Liver (tissue), 9 donors: ENCODE results near the gene SRD5A1. TPM values are rescaled to one million over a fixed set of nuclear protein-coding genes. Genes with fewer than 3 reads are reported as not detected.

Experiments
- DNase-seq: peaks from one replicate; pipeline ENCODE4 v3.0.0-alpha.2; 2017; ENCODE audit warnings: low spot score
- H3K27ac ChIP-seq, 2 donors: one replicate each; pipeline ENCODE4 v1.7.0; 2013; ENCODE audit warnings: inconsistent platforms in 2 of 2, low read length in 2 of 2, control low read depth in 1 of 2, low read depth in 1 of 2, mild to moderate bottlenecking in 1 of 2
- H3K27me3 ChIP-seq, 4 donors: one replicate each; pipeline versions ENCODE4 v1.6.1 to v1.7.0; 2013; ENCODE audit warnings: low read length in 3 of 4, inconsistent platforms in 1 of 4, mild to moderate bottlenecking in 1 of 4, moderate library complexity in 1 of 4; ENCODE audit not compliant: control insufficient read depth in 4 of 4, insufficient read depth in 4 of 4
- H3K36me3 ChIP-seq, 4 donors: one replicate each; pipeline versions ENCODE4 v1.6.1 to v1.7.0; 2013; ENCODE audit warnings: low read length in 3 of 4, mild to moderate bottlenecking in 3 of 4, low read depth in 1 of 4, moderate library complexity in 1 of 4; ENCODE audit not compliant: control insufficient read depth in 4 of 4, insufficient read depth in 3 of 4
- H3K4me1 ChIP-seq, 4 donors: one replicate each; pipeline versions ENCODE4 v1.6.1 to v1.7.0; 2013; ENCODE audit warnings: low read length in 3 of 4, mild to moderate bottlenecking in 3 of 4, moderate library complexity in 1 of 4; ENCODE audit not compliant: control insufficient read depth in 4 of 4, insufficient read depth in 4 of 4
- H3K4me3 ChIP-seq, 3 donors: one replicate each; pipeline versions ENCODE4 v1.6.1 to v1.7.0; 2013; ENCODE audit warnings: low read length in 3 of 3, control low read depth in 1 of 3, low read depth in 1 of 3, mild to moderate bottlenecking in 1 of 3
- H3K9ac ChIP-seq, 2 donors: one replicate each; pipeline ENCODE4 v1.7.0; 2013; ENCODE audit warnings: low read length in 2 of 2, mild to moderate bottlenecking in 2 of 2, moderate library complexity in 2 of 2, control low read depth in 1 of 2, low read depth in 1 of 2
- H3K9me3 ChIP-seq, 4 donors: one replicate each; pipeline versions ENCODE4 v1.6.1 to v1.7.0; 2013; ENCODE audit warnings: low read length in 3 of 4; ENCODE audit not compliant: control insufficient read depth in 4 of 4
- ATF3 ChIP-seq: IDR thresholded peaks from 2 replicates; pipeline ENCODE4 v1.6.1; 2016; ENCODE audit warnings: antibody characterized with exemption
- EGR1 ChIP-seq, 2 donors: IDR thresholded peaks; 2 replicates each; pipeline ENCODE4 v1.6.1; 2016 to 2018; ENCODE audit warnings: antibody characterized with exemption in 2 of 2, low read depth in 2 of 2
- FOXA1 ChIP-seq: IDR thresholded peaks from 2 replicates; pipeline ENCODE4 v1.6.1; 2016; ENCODE audit warnings: antibody characterized with exemption
- FOXA2 ChIP-seq: IDR thresholded peaks from 2 replicates; pipeline ENCODE4 v1.6.1; 2016; ENCODE audit warnings: antibody characterized with exemption
- GABPA ChIP-seq, 2 donors: IDR thresholded peaks in 1 of 2; conservative IDR thresholded peaks in 1 of 2; 2 replicates each; pipeline ENCODE4 v1.6.1; 2016; ENCODE audit warnings: antibody characterized with exemption in 2 of 2, mild to moderate bottlenecking in 1 of 2, moderate library complexity in 1 of 2
- HNF4A ChIP-seq, 2 donors: conservative IDR thresholded peaks; 2 replicates each; pipeline ENCODE4 v1.6.1; 2016; ENCODE audit warnings: antibody characterized with exemption in 2 of 2, mild to moderate bottlenecking in 2 of 2
- HNF4G ChIP-seq: IDR thresholded peaks from 2 replicates; pipeline ENCODE4 v1.6.1; 2016; ENCODE audit warnings: antibody characterized with exemption
- JUND ChIP-seq, 2 donors: IDR thresholded peaks; 2 replicates each; pipeline ENCODE4 v1.6.1; 2016; ENCODE audit warnings: antibody characterized with exemption in 2 of 2
- NR2F2 ChIP-seq: IDR thresholded peaks from 2 replicates; pipeline ENCODE4 v1.6.1; 2016; ENCODE audit warnings: antibody characterized with exemption
- RAD21 ChIP-seq, 2 donors: IDR thresholded peaks; 2 replicates each; pipeline ENCODE4 v1.6.1; 2016; ENCODE audit warnings: antibody characterized with exemption in 2 of 2, mild to moderate bottlenecking in 2 of 2
- REST ChIP-seq: IDR thresholded peaks from 2 replicates; pipeline ENCODE4 v1.6.1; 2016; ENCODE audit warnings: antibody characterized with exemption, mild to moderate bottlenecking
- RXRA ChIP-seq, 2 donors: IDR thresholded peaks; 2 replicates each; pipeline ENCODE4 v1.6.1; 2017 to 2018; ENCODE audit warnings: antibody characterized with exemption in 2 of 2, mild to moderate bottlenecking in 1 of 2
- SP1 ChIP-seq: IDR thresholded peaks from 2 replicates; pipeline ENCODE4 v1.6.1; 2018; ENCODE audit warnings: antibody characterized with exemption, mild to moderate bottlenecking
- TAF1 ChIP-seq: conservative IDR thresholded peaks from 2 replicates; pipeline ENCODE4 v1.6.1; 2016; ENCODE audit warnings: antibody characterized with exemption, mild to moderate bottlenecking
- YY1 ChIP-seq: IDR thresholded peaks from 2 replicates; pipeline ENCODE4 v1.6.1; 2016; ENCODE audit warnings: antibody characterized with exemption, mild to moderate bottlenecking
- ZBTB33 ChIP-seq: IDR thresholded peaks from 2 replicates; pipeline ENCODE4 v1.6.1; 2016; ENCODE audit warnings: antibody characterized with exemption
- WGBS: extraction: QIAGEN DNeasy Blood & Tissue Kit; methylation state at CpG from one replicate; pipeline ENCODE4 v1.1.7; 2013; 5-methylcytosine and 5-hydroxymethylcytosine counted together
- polyA plus RNA-seq, 2 donors: library from polyadenylated mRNA; stranded (reverse) in 1 of 2; unstranded in 1 of 2; fragments of 200-250 nt in 1 of 2; fragments of >200 nt in 1 of 2; fragmentation: Nextera tagmentation in 1 of 2; extraction: Ambion mirVana in 1 of 2; gene quantifications; one replicate each; pipeline versions ENCODE4 v1.2.1 to v1.2.3, GENCODE V29; 2013 to 2015
- total RNA-seq, 2 donors: library from RNA; depleted of rRNA; stranded (reverse); fragments of >200 nt; gene quantifications; one replicate each; pipeline ENCODE4 v1.2.3, GENCODE V29; 2014
- TF ChIP-seq, protein P1 (sequence below): IDR thresholded peaks from 2 replicates; pipeline ENCODE4 v1.6.1; 2016; ENCODE audit warnings: antibody characterized with exemption
- TF ChIP-seq, protein P2 (sequence below): fragments of 150-350 bp; IDR thresholded peaks from 2 replicates; pipeline ENCODE4 v1.5.1; 2017; ENCODE audit warnings: improper control_type of control experiment, low read depth, low read length; ENCODE audit not compliant: missing input control
- donor health status: healthy.
- donor health status: healthy.
- donor health status: healthy.
- donor health status: healthy.
- donor health status: healthy.

Gene SRD5A1
- total and polyA plus RNA-seq, 4 donors = 6.3 to 87.0 (median 47.7) TPM

- Histone ChIP-seq H3K4me1 (peaks cover 0 to 3% (median 0%) of the 10 kb centered on the region in 4 donors), H3K9me3 (peaks cover 0 to 2% (median 0%) of the 10 kb centered on the region in 4 donors), H3K27me3 (no peaks in the 10 kb centered on the region), H3K27ac (no peak overlapping the region), H3K36me3 (peaks cover 2 to 7% (median 3%) of the 10 kb centered on the region in 4 donors), H3K9ac (no peak overlapping the region), H3K4me3 (no peak overlapping the region)
- no peak for TF ChIP-seq FOXA2
- no peak for TF ChIP-seq TAF1
- no peak for TF ChIP-seq YY1
- TF ChIP-seq NR2F2 = no peak
- TF ChIP-seq, protein P1, sequence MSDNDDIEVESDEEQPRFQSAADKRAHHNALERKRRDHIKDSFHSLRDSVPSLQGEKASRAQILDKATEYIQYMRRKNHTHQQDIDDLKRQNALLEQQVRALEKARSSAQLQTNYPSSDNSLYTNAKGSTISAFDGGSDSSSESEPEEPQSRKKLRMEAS = no peak
- no peak for TF ChIP-seq HNF4G
- no peak for TF ChIP-seq RAD21 (IDR thresholded peaks at IDR 0.05)
- TF ChIP-seq ZBTB33 = no peak
- no peak for TF ChIP-seq JUND (IDR thresholded peaks at IDR 0.05)
- no peak for TF ChIP-seq GABPA (IDR thresholded peaks at IDR 0.05 in 1 of 2, conservative IDR thresholded peaks at IDR 0.05 in 1 of 2)
- TF ChIP-seq HNF4A (conservative IDR thresholded peaks at IDR 0.05) = no peak
- no peak for TF ChIP-seq FOXA1
- no peak for TF ChIP-seq RXRA (IDR thresholded peaks at IDR 0.05)
- no peak for TF ChIP-seq ATF3
- no peak for TF ChIP-seq EGR1 (IDR thresholded peaks at IDR 0.05; ENCODE audit: low read depth in 2 of 2)
- TF ChIP-seq REST = no peak
- TF ChIP-seq, protein P2, sequence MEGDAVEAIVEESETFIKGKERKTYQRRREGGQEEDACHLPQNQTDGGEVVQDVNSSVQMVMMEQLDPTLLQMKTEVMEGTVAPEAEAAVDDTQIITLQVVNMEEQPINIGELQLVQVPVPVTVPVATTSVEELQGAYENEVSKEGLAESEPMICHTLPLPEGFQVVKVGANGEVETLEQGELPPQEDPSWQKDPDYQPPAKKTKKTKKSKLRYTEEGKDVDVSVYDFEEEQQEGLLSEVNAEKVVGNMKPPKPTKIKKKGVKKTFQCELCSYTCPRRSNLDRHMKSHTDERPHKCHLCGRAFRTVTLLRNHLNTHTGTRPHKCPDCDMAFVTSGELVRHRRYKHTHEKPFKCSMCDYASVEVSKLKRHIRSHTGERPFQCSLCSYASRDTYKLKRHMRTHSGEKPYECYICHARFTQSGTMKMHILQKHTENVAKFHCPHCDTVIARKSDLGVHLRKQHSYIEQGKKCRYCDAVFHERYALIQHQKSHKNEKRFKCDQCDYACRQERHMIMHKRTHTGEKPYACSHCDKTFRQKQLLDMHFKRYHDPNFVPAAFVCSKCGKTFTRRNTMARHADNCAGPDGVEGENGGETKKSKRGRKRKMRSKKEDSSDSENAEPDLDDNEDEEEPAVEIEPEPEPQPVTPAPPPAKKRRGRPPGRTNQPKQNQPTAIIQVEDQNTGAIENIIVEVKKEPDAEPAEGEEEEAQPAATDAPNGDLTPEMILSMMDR = no peak
- no peak for TF ChIP-seq SP1
- 96% methylated on average over 10 of the region's 10 CpGs for WGBS
- no peak for DNase-seq
Observed at GRCh38 chr5:6674886-6675285, 41.6 kb downstream of the SRD5A1 start.
